Tibial nerve (tissue), 4 donors: ENCODE data around the gene SSC5D.

Source experiments
- EP300 ChIP-seq, 2 donors: sonication (generic); formaldehyde crosslinking; IDR thresholded peaks; one replicate each; pipeline ENCODE4 v1.6.1; 2017; ENCODE audit warnings: antibody characterized with exemption in 2 of 2, mild to moderate bottlenecking in 1 of 2
- POLR2A ChIP-seq, 2 donors: fragments of 450-650 bp; IDR thresholded peaks; one replicate each; pipeline ENCODE4 v1.6.1; 2017; ENCODE audit warnings: antibody characterized with exemption in 2 of 2, mild to moderate bottlenecking in 2 of 2, moderate library complexity in 2 of 2
- TF ChIP-seq, protein P1 (sequence below), 5 experiments: fragments of 200-600 bp in 3 of 5; fragments of 450-650 bp in 2 of 5; sonication (generic) in 3 of 5; IDR thresholded peaks; one replicate each; pipeline ENCODE4 v1.5.1; 2016 to 2019; ENCODE audit warnings: antibody characterized with exemption in 5 of 5, mild to moderate bottlenecking in 3 of 5, moderate library complexity in 2 of 5

DNA sequence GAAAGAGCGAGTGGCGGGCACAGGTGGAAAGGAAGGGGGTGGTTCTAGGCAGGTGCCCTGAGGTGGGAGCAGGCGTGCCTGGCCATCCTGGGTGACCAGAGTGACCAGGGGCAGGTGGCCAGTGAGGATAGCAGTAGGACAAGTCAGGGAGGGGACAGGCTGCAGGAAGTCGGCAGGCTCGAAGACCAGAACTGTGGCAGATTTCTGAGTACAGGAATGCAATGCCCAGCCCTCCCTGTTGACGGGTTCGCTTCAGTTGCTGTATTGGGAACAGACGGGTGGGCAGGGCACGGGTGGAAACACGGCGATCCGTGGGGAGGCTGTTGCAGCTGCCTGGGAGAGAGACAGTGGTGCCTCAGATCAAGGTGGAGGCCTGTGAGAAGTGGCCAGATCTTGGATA, 9.9 kb upstream of the SSC5D start:
- TF ChIP-seq EP300 (IDR thresholded peaks at IDR 0.05) (no peak), POLR2A (IDR thresholded peaks at IDR 0.05) (no peak)
- TF ChIP-seq, protein P1, sequence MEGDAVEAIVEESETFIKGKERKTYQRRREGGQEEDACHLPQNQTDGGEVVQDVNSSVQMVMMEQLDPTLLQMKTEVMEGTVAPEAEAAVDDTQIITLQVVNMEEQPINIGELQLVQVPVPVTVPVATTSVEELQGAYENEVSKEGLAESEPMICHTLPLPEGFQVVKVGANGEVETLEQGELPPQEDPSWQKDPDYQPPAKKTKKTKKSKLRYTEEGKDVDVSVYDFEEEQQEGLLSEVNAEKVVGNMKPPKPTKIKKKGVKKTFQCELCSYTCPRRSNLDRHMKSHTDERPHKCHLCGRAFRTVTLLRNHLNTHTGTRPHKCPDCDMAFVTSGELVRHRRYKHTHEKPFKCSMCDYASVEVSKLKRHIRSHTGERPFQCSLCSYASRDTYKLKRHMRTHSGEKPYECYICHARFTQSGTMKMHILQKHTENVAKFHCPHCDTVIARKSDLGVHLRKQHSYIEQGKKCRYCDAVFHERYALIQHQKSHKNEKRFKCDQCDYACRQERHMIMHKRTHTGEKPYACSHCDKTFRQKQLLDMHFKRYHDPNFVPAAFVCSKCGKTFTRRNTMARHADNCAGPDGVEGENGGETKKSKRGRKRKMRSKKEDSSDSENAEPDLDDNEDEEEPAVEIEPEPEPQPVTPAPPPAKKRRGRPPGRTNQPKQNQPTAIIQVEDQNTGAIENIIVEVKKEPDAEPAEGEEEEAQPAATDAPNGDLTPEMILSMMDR (IDR thresholded peaks at IDR 0.05): no peak
